Measurements from ENCODE around the gene HGFAC.

HGFAC gene

DNA sequence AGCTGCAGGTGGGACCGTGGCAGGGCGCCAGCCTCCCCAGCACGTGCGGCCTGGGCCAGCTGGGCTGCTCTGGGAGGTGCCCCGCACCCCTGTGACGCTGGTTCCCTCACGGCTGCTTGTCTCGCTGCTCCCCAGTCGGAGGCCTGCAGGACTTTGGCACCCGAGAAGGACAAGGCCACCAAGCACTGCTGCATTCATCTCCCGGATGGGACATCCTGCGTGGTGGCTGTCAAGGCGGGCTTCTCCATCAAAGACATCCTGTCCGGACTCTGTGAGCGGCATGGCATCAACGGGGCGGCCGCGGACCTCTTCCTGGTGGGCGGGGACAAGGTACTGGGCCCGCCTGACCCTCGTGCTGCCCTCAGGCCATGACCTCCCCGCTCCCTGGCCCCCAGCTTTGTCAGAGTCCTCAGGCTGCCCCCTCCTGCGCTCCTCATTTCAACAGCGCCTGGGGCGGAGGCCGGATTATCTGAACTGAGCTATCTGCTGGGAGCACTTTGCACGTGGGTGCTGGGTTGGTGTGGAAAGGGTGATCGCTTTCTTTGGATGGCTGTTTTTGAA, 19.4 kb upstream of the HGFAC start:
- TF ChIP-seq, protein P1, sequence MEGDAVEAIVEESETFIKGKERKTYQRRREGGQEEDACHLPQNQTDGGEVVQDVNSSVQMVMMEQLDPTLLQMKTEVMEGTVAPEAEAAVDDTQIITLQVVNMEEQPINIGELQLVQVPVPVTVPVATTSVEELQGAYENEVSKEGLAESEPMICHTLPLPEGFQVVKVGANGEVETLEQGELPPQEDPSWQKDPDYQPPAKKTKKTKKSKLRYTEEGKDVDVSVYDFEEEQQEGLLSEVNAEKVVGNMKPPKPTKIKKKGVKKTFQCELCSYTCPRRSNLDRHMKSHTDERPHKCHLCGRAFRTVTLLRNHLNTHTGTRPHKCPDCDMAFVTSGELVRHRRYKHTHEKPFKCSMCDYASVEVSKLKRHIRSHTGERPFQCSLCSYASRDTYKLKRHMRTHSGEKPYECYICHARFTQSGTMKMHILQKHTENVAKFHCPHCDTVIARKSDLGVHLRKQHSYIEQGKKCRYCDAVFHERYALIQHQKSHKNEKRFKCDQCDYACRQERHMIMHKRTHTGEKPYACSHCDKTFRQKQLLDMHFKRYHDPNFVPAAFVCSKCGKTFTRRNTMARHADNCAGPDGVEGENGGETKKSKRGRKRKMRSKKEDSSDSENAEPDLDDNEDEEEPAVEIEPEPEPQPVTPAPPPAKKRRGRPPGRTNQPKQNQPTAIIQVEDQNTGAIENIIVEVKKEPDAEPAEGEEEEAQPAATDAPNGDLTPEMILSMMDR (IDR thresholded peaks at IDR 0.05; ENCODE audit: low read depth, low read length), result no peak
- H3K4me3 ChIP-seq (ENCODE audit: low read depth, low read length), result no peak overlapping the region

DNA sequence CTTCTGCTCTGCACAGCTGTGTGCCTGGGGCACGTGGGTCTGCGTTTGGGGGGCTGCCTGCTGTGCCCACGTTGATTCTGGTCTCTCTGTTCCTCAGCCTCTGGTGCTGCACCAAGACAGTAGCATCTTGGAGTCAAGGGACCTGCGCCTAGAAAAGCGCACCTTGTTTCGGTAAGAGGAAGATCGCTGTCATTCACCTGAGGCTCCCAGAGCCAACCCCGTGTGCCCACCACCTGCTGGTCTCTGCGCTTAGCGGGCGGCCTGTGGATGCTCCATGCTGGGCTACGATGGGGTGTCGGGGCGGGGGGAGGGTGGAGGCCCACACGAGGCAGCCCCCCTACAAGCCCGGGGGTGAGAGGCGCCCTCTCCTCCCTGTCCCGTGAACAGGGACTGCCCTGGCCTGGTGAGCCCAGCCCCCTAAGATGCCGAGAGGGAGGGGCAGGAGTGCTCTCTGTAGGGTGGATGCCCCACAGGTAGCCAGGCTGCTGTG, 18.9 kb upstream of the HGFAC start:
- TF ChIP-seq, protein P1 (IDR thresholded peaks at IDR 0.05; ENCODE audit: low read depth, low read length), result no peak
- no peak overlapping the region for H3K4me3 ChIP-seq (ENCODE audit: low read depth, low read length)

DNA sequence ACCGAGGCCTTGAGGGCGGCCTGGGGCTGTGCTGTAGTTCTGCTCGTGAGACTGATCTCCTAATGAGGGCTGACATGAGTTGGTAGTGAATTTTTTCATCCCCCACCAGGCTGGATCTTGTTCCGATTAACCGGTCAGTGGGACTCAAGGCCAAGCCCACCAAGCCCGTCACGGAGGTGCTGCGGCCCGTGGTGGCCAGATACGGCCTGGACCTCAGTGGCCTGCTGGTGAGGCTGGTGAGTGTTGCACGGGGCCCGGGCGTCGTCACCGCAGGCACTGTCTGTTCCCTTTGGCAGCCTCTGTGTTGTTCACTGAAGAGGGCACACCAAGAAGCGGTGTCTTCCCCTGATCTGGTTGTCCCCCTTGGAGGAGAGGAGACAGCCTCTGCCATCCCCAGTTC, 18.4 kb upstream of the HGFAC start:
- H3K4me3 ChIP-seq (ENCODE audit: low read depth, low read length), result no peak overlapping the region
- TF ChIP-seq, protein P1 (IDR thresholded peaks at IDR 0.05; ENCODE audit: low read depth, low read length), result no peak

GRCh38 chr4:3423952-3424351, 17.8 kb upstream of the HGFAC start:
- no peak overlapping the region for H3K4me3 ChIP-seq (ENCODE audit: low read depth, low read length)
- TF ChIP-seq, protein P1 (IDR thresholded peaks at IDR 0.05; ENCODE audit: low read depth, low read length), result no peak

DNA sequence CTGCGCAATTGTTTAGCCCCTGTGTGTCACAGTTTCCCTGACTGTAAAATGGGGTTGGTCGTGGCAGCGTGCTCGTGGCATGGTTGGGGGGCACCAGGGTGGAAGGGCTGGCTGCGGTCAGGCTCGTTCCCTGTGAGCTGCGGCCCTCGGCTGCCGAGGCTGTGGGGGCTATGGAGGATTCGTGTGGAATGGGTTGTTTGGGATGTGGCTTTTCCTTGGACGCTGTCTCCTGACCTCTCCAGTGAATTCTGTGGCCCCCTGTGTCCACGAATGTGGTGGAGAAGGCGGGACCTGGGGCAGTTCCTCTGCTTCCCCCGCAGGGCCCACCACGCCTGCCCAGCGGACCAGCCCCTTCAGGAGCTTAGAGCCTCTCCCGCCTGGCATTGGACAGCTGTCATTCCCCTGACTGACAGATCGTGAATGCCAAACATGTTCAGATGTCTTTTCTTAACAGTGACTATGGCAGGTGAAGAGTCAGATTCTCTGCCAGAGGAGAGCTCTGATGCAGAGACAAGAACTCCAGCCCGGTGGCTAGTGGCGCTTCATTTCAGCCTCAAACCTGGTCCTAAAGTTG, 17.2 kb upstream of the HGFAC start:
- H3K4me3 ChIP-seq (ENCODE audit: low read depth, low read length), result no peak overlapping the region
- TF ChIP-seq, protein P1 (IDR thresholded peaks at IDR 0.05; ENCODE audit: low read depth, low read length), result no peak

DNA sequence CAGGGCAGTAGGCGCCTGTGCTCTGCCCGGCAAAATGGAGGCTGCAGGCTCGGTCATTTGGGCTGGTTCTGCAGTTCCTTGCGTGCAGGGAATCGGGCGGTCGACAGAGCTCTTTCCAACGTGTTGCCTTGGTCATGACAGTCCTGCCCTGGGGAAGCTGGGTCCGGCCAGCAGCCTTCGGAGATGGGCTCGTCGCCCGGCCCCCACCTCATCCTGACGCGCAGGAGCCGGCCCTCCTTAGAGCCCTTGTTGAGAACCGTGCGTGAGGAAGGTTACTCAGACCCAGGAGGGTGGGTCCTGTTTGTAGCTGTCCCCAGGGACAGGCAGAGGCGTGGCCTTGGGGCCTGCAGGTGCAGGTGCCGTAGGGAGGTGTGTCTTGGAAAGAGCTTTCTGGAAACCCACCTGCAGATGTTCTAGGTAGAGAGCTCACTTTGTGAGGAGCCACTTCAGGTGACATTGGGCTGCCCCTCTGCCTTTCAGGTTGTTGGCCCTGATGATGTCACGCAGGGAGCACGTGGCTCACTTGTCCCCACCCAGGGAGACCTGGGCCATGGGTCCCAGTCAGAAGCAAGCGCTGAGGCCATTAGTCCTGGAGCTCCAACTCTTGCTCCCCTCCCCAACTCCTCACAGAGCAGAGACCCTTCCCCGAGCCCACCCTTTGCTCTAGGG, 15.2 kb upstream of the HGFAC start:
- TF ChIP-seq, protein P1 (IDR thresholded peaks at IDR 0.05; ENCODE audit: low read depth, low read length), result no peak
- no peak overlapping the region for H3K4me3 ChIP-seq (ENCODE audit: low read depth, low read length)

DNA sequence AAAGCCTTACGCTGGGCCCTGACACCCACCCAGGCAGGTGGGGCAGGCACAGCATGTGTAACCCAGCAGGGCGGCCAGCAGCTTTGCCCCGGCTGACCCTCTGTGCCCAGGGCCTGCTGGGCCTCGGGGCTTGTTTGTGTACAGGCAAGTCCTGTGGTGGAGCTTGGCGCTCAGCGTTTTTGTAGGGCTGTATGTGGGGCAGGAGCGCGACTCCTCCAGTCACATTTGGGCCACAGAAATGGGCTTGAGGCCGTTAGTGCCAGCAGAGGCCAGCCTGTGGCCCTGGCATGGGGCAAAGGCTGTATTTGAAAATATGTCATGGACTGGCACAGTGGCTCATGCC, 14.7 kb upstream of the HGFAC start:
- TF ChIP-seq, protein P1 (IDR thresholded peaks at IDR 0.05; ENCODE audit: low read depth, low read length), result no peak
- no peak overlapping the region for H3K4me3 ChIP-seq (ENCODE audit: low read depth, low read length)

Measured in WI38 (cell line).